Lung (tissue), 12 donors: ENCODE results near the gene DCLK1. TPM values are rescaled to one million over a fixed set of nuclear protein-coding genes. Genes with fewer than 3 reads are reported as not detected.
"Not testable (repeated sequence)": the region's sequence is repeated elsewhere in the genome, so short reads cannot be mapped to it uniquely, and the experiment has no call there.

Source experiments
- ATAC-seq: fragments of 200-7000 bp; cut with Tn5 transposase; one replicate; pipeline ENCODE4 v1.9.1; 2020; ENCODE audit warnings: moderate number of reproducible peaks; ENCODE audit not compliant: insufficient read depth, low FRiP score
- DNase-seq, 3 donors: peaks; one replicate each; pipeline ENCODE4 v3.0.0-alpha.2; 2013 to 2017
- H3K27ac ChIP-seq, 2 donors: one replicate each; pipeline ENCODE4 v1.5.1; 2013; ENCODE audit warnings: mild to moderate bottlenecking in 2 of 2, moderate library complexity in 2 of 2, control low read depth in 1 of 2, inconsistent platforms in 1 of 2, low read depth in 1 of 2, low read length in 1 of 2
- H3K27me3 ChIP-seq, 3 donors: one replicate each; pipeline ENCODE4 v1.5.1; 2013; ENCODE audit warnings: low read length in 2 of 3; ENCODE audit not compliant: control insufficient read depth in 3 of 3, insufficient read depth in 3 of 3
- H3K36me3 ChIP-seq, 4 donors: one replicate each; pipeline ENCODE4 v1.5.1; 2013; ENCODE audit warnings: low read length in 4 of 4, mild to moderate bottlenecking in 1 of 4, moderate library complexity in 1 of 4; ENCODE audit not compliant: control insufficient read depth in 4 of 4, insufficient read depth in 4 of 4
- H3K4me1 ChIP-seq, 5 donors: one replicate each; pipeline ENCODE4 v1.5.1; 2013; ENCODE audit warnings: low read length in 5 of 5, mild to moderate bottlenecking in 2 of 5, moderate library complexity in 1 of 5; ENCODE audit not compliant: control insufficient read depth in 5 of 5, insufficient read depth in 5 of 5
- H3K4me3 ChIP-seq: one replicate; pipeline ENCODE4 v1.5.1; 2013; ENCODE audit warnings: mild to moderate bottlenecking, control low read depth, moderate library complexity
- H3K9ac ChIP-seq, 2 donors: one replicate each; pipeline ENCODE4 v1.5.1; 2013; ENCODE audit warnings: low read length in 2 of 2, control low read depth in 1 of 2; ENCODE audit not compliant: insufficient read depth in 1 of 2
- H3K9me3 ChIP-seq, 4 donors: one replicate each; pipeline ENCODE4 v1.5.1; 2013; ENCODE audit warnings: low read length in 3 of 4, mild to moderate bottlenecking in 1 of 4, moderate library complexity in 1 of 4; ENCODE audit not compliant: control insufficient read depth in 4 of 4, insufficient read depth in 3 of 4
- WGBS, 2 donors: extraction: QIAGEN DNeasy Blood & Tissue Kit; methylation state at CpG; one replicate each; pipeline ENCODE4 v1.1.7; 2013; 5-methylcytosine and 5-hydroxymethylcytosine counted together
- polyA plus RNA-seq, 2 donors: library from polyadenylated mRNA; stranded (reverse); fragments of 200-250 nt; gene quantifications; one replicate each; pipeline ENCODE4 v1.2.1, GENCODE V29; 2013
- total RNA-seq, 2 donors: library from RNA; depleted of rRNA in 1 of 2; stranded (reverse); fragments of >200 nt in 1 of 2; gene quantifications; one replicate each; pipeline ENCODE4 v1.2.1, GENCODE V29; 2014 to 2021
- TF ChIP-seq, protein P1 (sequence below): IDR thresholded peaks from 2 replicates; pipeline ENCODE4 v1.5.1; 2012; ENCODE audit warnings: mild to moderate bottlenecking; ENCODE audit errors: control extremely low read depth, extremely low read depth
- donor health status: control.
- donor health status: control.
- donor health status: Bipolar disorder and iron deficiency.
- donor health status: healthy.
- donor health status: DM: yes; HTN: yes; CAD: no.

The DCLK1 gene
- total and polyA plus RNA-seq, 4 donors, result 1.2 to 23.5 (median 7.0) TPM

DNA sequence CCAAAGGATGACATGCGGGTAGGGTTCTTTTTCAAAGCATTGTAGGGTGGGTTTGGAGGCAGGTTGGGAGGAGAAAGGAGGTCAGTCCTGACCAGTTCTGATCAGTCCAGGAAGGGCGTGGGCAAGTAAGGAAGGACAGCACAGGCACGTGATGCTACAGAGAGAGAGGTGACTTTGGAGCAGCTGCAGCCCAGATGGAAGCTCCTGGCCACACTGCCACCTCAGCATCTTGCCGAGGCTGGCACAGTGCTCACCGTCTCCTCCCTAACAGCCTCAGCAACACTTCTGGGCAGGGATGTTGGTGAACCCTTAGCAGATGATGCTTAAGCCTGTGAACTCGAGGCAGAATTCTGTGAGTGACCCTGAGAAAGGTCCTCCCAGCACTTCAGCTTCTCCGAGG, 155.1 kb downstream of the DCLK1 start:
- Histone ChIP-seq H3K4me3 (no peak overlapping the region), H3K27ac (no peak overlapping the region), H3K9ac (no peak overlapping the region), H3K27me3 (no peaks in the 10 kb centered on the region), H3K36me3 (no peaks in the 10 kb centered on the region), H3K9me3 (no peaks in the 10 kb centered on the region), H3K4me1 (peaks cover 0 to 6% (median 0%) of the 10 kb centered on the region in 5 donors)
- TF ChIP-seq, protein P1, sequence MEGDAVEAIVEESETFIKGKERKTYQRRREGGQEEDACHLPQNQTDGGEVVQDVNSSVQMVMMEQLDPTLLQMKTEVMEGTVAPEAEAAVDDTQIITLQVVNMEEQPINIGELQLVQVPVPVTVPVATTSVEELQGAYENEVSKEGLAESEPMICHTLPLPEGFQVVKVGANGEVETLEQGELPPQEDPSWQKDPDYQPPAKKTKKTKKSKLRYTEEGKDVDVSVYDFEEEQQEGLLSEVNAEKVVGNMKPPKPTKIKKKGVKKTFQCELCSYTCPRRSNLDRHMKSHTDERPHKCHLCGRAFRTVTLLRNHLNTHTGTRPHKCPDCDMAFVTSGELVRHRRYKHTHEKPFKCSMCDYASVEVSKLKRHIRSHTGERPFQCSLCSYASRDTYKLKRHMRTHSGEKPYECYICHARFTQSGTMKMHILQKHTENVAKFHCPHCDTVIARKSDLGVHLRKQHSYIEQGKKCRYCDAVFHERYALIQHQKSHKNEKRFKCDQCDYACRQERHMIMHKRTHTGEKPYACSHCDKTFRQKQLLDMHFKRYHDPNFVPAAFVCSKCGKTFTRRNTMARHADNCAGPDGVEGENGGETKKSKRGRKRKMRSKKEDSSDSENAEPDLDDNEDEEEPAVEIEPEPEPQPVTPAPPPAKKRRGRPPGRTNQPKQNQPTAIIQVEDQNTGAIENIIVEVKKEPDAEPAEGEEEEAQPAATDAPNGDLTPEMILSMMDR, result no peak
- ATAC-seq (no peak), DNase-seq (no peak)
- WGBS, 2 donors, result 74 to 86% methylated on average over 7 of the region's 7 CpGs

DNA sequence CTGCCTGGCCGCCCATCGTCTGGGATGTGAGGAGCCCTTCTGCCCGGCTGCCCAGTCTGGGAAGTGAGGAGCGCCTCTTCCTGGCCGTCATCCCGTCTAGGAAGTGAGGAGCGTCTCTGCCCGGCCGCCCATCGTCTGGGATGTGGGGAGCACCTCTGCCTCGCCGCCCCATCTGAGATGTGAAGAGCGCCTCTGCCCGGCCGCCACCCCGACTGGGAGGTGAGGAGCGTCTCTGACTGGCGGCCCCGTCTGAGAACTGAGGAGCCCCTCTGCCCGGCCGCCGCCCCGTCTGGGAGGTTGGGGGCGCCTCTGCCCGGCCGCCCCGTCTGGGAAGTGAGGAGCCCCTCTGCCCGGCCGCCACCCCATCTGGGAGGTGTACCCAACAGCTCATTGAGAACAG, 164.2 kb downstream of the DCLK1 start:
- H3K9me3 ChIP-seq, H3K4me3 ChIP-seq, H3K27ac ChIP-seq, H3K9ac ChIP-seq, ATAC-seq, H3K36me3 ChIP-seq, DNase-seq, H3K27me3 ChIP-seq: not testable (repeated sequence)
- WGBS, 2 donors, result 96% methylated on average over 21 to 29 of the region's 29 CpGs
- peaks cover 0 to 16% (median 4%) of the 10 kb centered on the region in 5 donors for H3K4me1 ChIP-seq

DNA sequence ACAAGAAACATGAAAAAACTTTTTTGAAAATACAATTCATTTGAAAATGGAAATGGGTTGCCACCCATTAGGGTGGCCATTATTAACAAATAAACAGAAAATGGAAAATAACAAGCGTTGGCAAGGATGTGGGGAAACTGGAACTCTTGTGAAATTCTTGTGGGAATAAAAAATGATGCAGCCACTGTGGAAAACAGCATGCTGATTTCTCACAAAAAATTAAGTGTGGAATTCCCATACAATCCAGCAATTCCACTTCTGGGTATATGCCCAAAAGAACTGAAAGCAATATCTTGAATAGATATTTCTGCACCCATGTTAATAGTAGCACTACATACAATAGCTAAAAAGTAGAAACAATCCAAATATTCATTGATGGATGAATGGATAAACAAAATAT, 165.2 kb downstream of the DCLK1 start:
- H3K27ac ChIP-seq, result no peak overlapping the region

DNA sequence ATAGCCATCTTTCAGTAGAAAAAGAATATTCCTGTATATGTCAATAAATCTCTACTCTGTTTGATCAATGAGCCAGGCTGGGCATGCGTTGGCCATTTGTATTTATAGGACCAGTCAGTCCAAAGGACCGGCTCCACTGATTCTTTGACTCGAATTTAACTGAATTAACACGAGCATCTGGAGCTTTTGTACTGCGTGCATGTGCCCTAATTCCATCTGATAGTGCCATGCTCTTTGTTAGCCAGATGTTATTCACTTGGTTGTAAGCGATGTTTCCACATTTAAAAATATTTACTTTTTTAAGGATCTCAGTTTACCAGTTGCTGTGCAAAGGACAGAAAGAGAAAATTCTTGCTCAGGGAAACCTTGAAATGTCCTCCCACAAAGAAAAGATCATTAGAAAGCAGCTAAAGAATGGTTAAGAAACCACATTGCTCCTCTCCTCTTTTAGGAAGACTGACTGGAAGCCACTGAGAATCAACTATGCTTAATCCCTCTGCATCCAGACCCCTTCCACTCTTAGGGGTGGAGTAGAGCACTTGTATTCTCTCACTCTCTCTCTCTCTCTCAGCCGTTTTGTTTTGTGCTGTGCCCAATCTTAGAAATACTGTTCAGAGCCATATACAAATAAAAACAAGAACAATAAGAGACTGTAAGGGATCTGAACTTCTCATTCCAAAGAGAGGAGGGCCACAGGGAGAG, 165.8 kb downstream of the DCLK1 start:
- Histone ChIP-seq H3K4me1 (peaks cover 0 to 16% (median 4%) of the 10 kb centered on the region in 5 donors), H3K27ac (no peak overlapping the region), H3K36me3 (no peaks in the 10 kb centered on the region), H3K4me3 (no peak overlapping the region), H3K9ac (peak overlapping the region in 1 of 2 donors; percentile 1), H3K27me3 (no peaks in the 10 kb centered on the region), H3K9me3 (no peaks in the 10 kb centered on the region)
- WGBS, 2 donors, result 81 to 85% methylated on average over 7 of the region's 7 CpGs
- TF ChIP-seq, protein P1, result no peak
- peak in 1 of 3 donors; percentile 23 for DNase-seq
- ATAC-seq, result no peak

More for the DNA sequence above, 165.2 kb downstream of the DCLK1 start:
- no peak overlapping the region for H3K9ac ChIP-seq
- DNase-seq (no peak), ATAC-seq (no peak)
- H3K9me3 ChIP-seq, result no peaks in the 10 kb centered on the region
- H3K4me3 ChIP-seq, result no peak overlapping the region
- 74 to 89% methylated on average over 1 of the region's 1 CpG for WGBS, 2 donors
- H3K4me1 ChIP-seq, result peaks cover 0 to 16% (median 4%) of the 10 kb centered on the region in 5 donors
- TF ChIP-seq, protein P1, result no peak
- no peaks in the 10 kb centered on the region for H3K36me3 ChIP-seq
- H3K27me3 ChIP-seq, result no peaks in the 10 kb centered on the region
